MM.1S (cell line): ENCODE data around the gene GBX2.

Experiments used
- CTCF ChIP-seq: fragments of 300-600 bp; sonication (generic); IDR thresholded peaks from 2 replicates; pipeline ENCODE4 v1.5.1; 2016; ENCODE audit warnings: antibody characterized with exemption, low read length, mixed read lengths
- EZH2 ChIP-seq: fragments of 300-600 bp; sonication (generic); optimal IDR thresholded peaks from 2 replicates; pipeline ENCODE3; 2017; ENCODE audit warnings: low read depth, mild to moderate bottlenecking, antibody characterized with exemption, low read length, mixed read lengths

DNA sequence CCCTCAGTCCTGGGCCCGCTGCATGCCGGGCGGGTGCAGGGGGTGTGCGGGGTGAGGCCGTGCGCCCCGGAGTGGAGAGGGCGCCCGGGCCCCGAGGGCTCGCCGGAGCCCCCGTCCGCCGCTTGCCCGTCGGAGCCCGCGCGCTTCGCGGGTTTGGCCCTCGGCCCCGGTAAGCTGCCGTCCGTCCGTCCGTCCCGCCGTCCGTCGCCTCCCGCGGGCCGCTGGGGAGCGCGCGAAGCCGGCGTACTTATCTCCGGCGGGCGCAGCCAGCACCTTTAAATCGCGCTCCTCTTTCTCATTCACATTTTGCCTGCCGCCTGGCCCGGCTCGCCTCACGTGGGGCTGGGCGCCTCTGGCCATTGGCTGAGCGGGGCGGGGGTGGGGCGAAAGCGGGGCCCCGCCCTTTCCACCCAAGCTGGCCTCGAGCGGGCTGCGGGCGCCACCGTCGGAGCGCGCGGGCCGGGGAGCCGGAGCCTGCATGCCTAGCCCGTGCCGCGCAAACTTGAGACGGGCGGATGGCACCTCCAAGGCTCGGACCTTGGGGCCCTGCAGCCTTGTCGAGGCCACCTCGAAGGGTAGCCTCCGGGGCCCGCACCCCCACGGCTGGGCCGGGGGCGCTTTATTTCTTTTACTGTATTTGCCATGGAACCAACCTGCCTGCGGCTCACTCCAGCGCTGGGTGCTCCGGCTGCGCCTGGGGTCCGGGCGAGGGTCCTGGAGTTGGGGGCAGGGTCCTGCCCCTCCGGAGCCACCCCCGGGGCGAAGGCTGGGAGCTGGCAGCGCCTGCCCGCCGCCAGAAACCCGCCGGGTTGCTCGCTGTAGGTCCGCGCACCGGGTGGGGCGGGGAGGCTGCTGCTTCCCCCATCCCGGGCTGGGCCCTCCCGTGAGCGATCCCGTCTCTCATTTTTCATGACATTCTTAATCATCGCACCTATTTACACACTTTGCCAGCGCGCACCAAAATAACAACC, at the start of gene GBX2:
- no peak for TF ChIP-seq CTCF
- TF ChIP-seq EZH2: no peak
